ENCODE data around the gene THSD7A.

Gene THSD7A

GRCh38 chr7:11436773-11437524 is 395.0 kb downstream of the THSD7A start:
- CTCF ChIA-PET = no interaction called here
- POLR2A ChIA-PET = no interaction called here
- TF ChIP-seq CTCF (IDR thresholded peaks at IDR 0.05; ENCODE audit: insufficient read depth, low read length, missing control alignments) = no peak
- no peak overlapping the region for H3K4me3 ChIP-seq (ENCODE audit: low read depth, low read length)
- no peak for DNase-seq (ENCODE audit: low read depth, low spot score)

GRCh38 chr7:11436316-11436715 is 395.7 kb downstream of the THSD7A start:
- CTCF ChIA-PET = no interaction called here

GRCh38 chr7:11434366-11434765 is 397.6 kb downstream of the THSD7A start:
- ChIA-PET CTCF (no interaction called here), POLR2A (no interaction called here)
- TF ChIP-seq CTCF (IDR thresholded peaks at IDR 0.05; ENCODE audit: insufficient read depth, low read length, missing control alignments) = no peak

More at GRCh38 chr7:11436316-11436715, 395.7 kb downstream of the THSD7A start:
- H3K4me3 ChIP-seq (ENCODE audit: low read depth, low read length) = no peak overlapping the region
- no peak for TF ChIP-seq CTCF (IDR thresholded peaks at IDR 0.05; ENCODE audit: insufficient read depth, low read length, missing control alignments)
- DNase-seq (ENCODE audit: low read depth, low spot score) = no peak
- POLR2A ChIA-PET = no interaction called here

GRCh38 chr7:11430841-11431240 is 401.2 kb downstream of the THSD7A start:
- DNase-seq (ENCODE audit: low read depth, low spot score) = no peak
- no peak overlapping the region for H3K4me3 ChIP-seq (ENCODE audit: low read depth, low read length)
- ChIA-PET CTCF (no interaction called here), POLR2A (no interaction called here)
- no peak for TF ChIP-seq CTCF (IDR thresholded peaks at IDR 0.05; ENCODE audit: insufficient read depth, low read length, missing control alignments)

More at GRCh38 chr7:11434366-11434765, 397.6 kb downstream of the THSD7A start:
- DNase-seq (ENCODE audit: low read depth, low spot score) = no peak
- H3K4me3 ChIP-seq (ENCODE audit: low read depth, low read length) = no peak overlapping the region

- ChIA-PET CTCF (no interaction called here), POLR2A (no interaction called here)
- no peak for DNase-seq (ENCODE audit: low read depth, low spot score)
- TF ChIP-seq CTCF (IDR thresholded peaks at IDR 0.05; ENCODE audit: insufficient read depth, low read length, missing control alignments) = no peak
- no peak overlapping the region for H3K4me3 ChIP-seq (ENCODE audit: low read depth, low read length)
Observed at GRCh38 chr7:11430112-11430511, 401.9 kb downstream of the THSD7A start.

- TF ChIP-seq CTCF (IDR thresholded peaks at IDR 0.05; ENCODE audit: insufficient read depth, low read length, missing control alignments) = no peak
- CTCF ChIA-PET = no interaction called here
- no peak overlapping the region for H3K4me3 ChIP-seq (ENCODE audit: low read depth, low read length)
- no peak for DNase-seq (ENCODE audit: low read depth, low spot score)
- POLR2A ChIA-PET = no interaction called here
Observed at GRCh38 chr7:11428877-11429581, 403.0 kb downstream of the THSD7A start.
